Mammary epithelial cell (primary cell): ENCODE results near the gene NFATC2IP.

Experiments
- CTCF ChIP-seq, 2 donors: IDR thresholded peaks in 1 of 2; conservative IDR thresholded peaks in 1 of 2; 2 replicates each; pipeline ENCODE4 v1.5.1; 2011 to 2012; ENCODE audit warnings: inconsistent platforms in 2 of 2, low read length in 2 of 2, mild to moderate bottlenecking in 2 of 2, control low read depth in 1 of 2, low read depth in 1 of 2; ENCODE audit not compliant: insufficient read depth in 1 of 2; ENCODE audit errors: extremely low read depth in 1 of 2
- EZH2 ChIP-seq: IDR thresholded peaks from 2 replicates; pipeline ENCODE4 v1.6.1; 2012; ENCODE audit warnings: low read length, inconsistent platforms, borderline replicate concordance

- no peak for TF ChIP-seq CTCF (conservative IDR thresholded peaks at IDR 0.05 in 1 of 2, IDR thresholded peaks at IDR 0.05 in 1 of 2; ENCODE audit: extremely low read depth in 1 of 2, insufficient read depth in 1 of 2, low read depth in 1 of 2, low read length in 2 of 2)
- no peak for TF ChIP-seq EZH2
Observed at GRCh38 chr16:28931801-28932225, 18.9 kb upstream of the NFATC2IP start, which contains the start of gene CD19.
